ENCODE measurements around the gene ITPR2. TPM values are rescaled to one million over a fixed set of nuclear protein-coding genes. Genes with fewer than 3 reads are reported as not detected.

ITPR2 gene
- total and polyA plus RNA-seq, 2 of the 8 experiments (the other 6 are each of a cell fraction or from before 2014, with no cell fraction given) = 4.1 to 48.3 TPM

DNA sequence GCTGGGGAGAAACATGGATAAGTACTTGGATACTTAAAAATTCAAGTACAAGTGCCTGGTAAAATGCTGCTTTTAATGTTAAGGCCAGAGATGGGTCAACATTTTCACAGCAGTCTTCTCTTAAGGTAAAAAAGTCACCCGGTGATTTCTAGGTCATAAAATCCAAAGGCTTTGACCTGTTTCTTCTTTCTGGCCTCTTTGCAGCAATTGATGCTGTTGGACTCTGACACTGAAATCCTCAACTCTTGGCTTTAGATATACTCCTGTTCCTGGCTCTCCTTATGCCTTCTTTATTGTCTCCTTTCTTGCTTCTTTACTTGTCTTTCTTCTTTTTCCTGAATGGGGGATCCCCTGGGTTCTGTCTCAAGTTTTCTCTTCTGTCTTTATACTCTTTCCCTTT is 448.5 kb downstream of the ITPR2 start:
- Histone ChIP-seq H4K8ac (ENCODE audit: extremely low read depth, insufficient read depth, low read length) (no peak overlapping the region), H3K9me3 (ENCODE audit: insufficient read depth in 2 of 2, low read depth in 1 of 2, low read length in 1 of 2) (no peaks in the 10 kb centered on the region), H3K9ac (replicated peaks in 1 of 4; ENCODE audit: extremely low read depth in 1 of 4, low read depth in 3 of 4, low read length in 3 of 4) (no peak overlapping the region), H3K27me3 (replicated peaks in 1 of 4; ENCODE audit: control insufficient read depth in 3 of 4, extremely low read depth in 1 of 4, insufficient read depth in 3 of 4, low read length in 3 of 4) (no peaks in the 10 kb centered on the region), H3K56ac (replicated peaks; ENCODE audit: insufficient read length, low read depth, low read length) (no peak overlapping the region), H2BK20ac (ENCODE audit: low read length) (no peak overlapping the region), H2BK5ac (ENCODE audit: low read depth, low read length) (no peak overlapping the region), H2BK12ac (ENCODE audit: low read depth, low read length) (no peak overlapping the region), H2BK15ac (ENCODE audit: low read length) (no peak overlapping the region), H3K4ac (replicated peaks; ENCODE audit: insufficient read length, low read depth, low read length) (no peak overlapping the region), H4K20me1 (replicated peaks in 1 of 2; ENCODE audit: control insufficient read depth in 1 of 2, insufficient read depth in 2 of 2, low read length in 2 of 2) (no peaks in the 10 kb centered on the region), H3K79me2 (ENCODE audit: control insufficient read depth in 1 of 2, insufficient read depth in 2 of 2, low read length in 2 of 2) (no peaks in the 10 kb centered on the region), H3K4me1 (replicated peaks in 1 of 4; ENCODE audit: control insufficient read depth in 3 of 4, insufficient read depth in 4 of 4, low read length in 3 of 4) (no peaks in the 10 kb centered on the region), H3K14ac (ENCODE audit: insufficient read length) (no peak overlapping the region), H4K91ac (replicated peaks; ENCODE audit: insufficient read length, low read length) (no peak overlapping the region), H3K18ac (ENCODE audit: extremely low read depth, low read length) (no peak overlapping the region), H3K36me3 (ENCODE audit: control insufficient read depth in 2 of 4, insufficient read depth in 4 of 4, low read length in 3 of 4) (peaks cover 0 to 7% (median 2%) of the 10 kb centered on the region in 4 experiments; a peak in 2 of 8 replicates), H4K5ac (ENCODE audit: insufficient read length, low read depth, low read length) (no peak overlapping the region), H3K79me1 (ENCODE audit: low read depth, low read length) (no peaks in the 10 kb centered on the region), H2AFZ (ENCODE audit: low read length) (no peak overlapping the region), H3K4me3 (ENCODE audit: extremely low read depth in 1 of 4, insufficient read depth in 2 of 4, low read depth in 3 of 4, low read length in 4 of 4) (no peak overlapping the region), H3K4me2 (ENCODE audit: insufficient read depth in 1 of 2, low read depth in 2 of 2, low read length in 2 of 2) (no peak overlapping the region), H3K23ac (ENCODE audit: insufficient read length) (no peak overlapping the region), H3K27ac (ENCODE audit: low read depth, low read length) (no peak overlapping the region), H2BK120ac (replicated peaks; ENCODE audit: low read depth, low read length) (no peak overlapping the region), H2AK5ac (ENCODE audit: low read depth, low read length) (no peak overlapping the region), H3K23me2 (ENCODE audit: low read depth, low read length) (no peaks in the 10 kb centered on the region; the same call in 1 of the 2 replicates)
- ChIA-PET CTCF (ENCODE audit: partially characterized antibody) (no interaction called here), POLR2A (ENCODE audit: partially characterized antibody) (no interaction called here)
- DNase-seq (ENCODE audit: low read depth in 1 of 2, low spot score in 2 of 2) (no peak), FAIRE-seq (no peak)
- WGBS, 2 experiments (ENCODE audit: extremely low coverage in 1 of 2, insufficient coverage in 1 of 2, insufficient read length in 1 of 2, insufficient replicate concordance in 2 of 2, low coverage in 1 of 2, low lambda C conversion rate in 2 of 2, missing lambda C conversion rate in 1 of 2) = 94% methylated on average over 1 of the region's 1 CpG; no CpG with 5 or more reads in 1 of the 2 experiments
- TF ChIP-seq SUZ12 (IDR thresholded peaks at IDR 0.05; ENCODE audit: low read length) (no peak), TEAD4 (IDR thresholded peaks at IDR 0.05; ENCODE audit: low read depth, low read length) (no peak), GTF2F1 (IDR thresholded peaks at IDR 0.05; ENCODE audit: borderline replicate concordance, low read depth, low read length) (no peak), BCL11A (IDR thresholded peaks at IDR 0.05; ENCODE audit: low read depth in 2 of 2, low read length in 2 of 2) (no peak)
